ENCODE data around the gene CRHR1.

The CRHR1 gene

GRCh38 chr17:45833920-45834319 lies 49.8 kb downstream of the CRHR1 start:
- TF ChIP-seq GATA2 (IDR thresholded peaks at IDR 0.05; ENCODE audit: low read depth, low read length) (no peak), GATA3 (IDR thresholded peaks at IDR 0.05; ENCODE audit: low read depth, low read length) (no peak)

DNA sequence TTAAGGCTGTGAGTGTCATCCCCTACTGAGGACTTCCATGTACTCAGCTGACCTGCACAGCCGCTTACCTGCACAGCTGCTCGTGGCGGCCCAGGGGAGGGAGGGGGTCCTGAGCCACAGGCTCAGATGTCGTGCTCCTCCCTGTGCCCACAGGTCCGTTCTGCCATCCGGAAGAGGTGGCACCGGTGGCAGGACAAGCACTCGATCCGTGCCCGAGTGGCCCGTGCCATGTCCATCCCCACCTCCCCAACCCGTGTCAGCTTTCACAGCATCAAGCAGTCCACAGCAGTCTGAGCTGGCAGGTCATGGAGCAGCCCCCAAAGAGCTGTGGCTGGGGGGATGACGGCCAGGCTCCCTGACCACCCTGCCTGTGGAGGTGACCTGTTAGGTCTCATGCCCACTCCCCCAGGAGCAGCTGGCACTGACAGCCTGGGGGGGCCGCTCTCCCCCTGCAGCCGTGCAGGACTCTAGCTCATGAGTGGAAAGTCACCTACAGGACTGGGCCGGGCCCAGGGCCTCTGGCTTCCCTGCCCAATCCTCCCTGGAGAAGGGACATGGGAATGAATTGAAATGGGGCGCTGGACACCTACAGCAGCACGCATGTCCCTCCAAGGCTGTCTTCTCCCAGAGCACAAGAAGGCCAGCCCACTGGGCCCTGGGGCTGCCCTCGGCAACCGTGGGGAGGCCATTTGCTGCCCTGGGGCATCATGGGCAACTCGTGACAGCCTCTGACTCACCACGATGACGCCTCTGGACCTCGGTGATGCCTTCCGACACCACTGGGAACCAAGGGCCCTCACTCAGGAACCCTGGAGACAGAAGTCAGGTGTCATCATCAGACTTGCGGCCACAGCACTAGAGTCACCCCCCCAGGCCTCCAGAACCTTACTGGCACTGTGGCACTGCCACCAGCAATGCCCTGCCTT lies 50.6 kb downstream of the CRHR1 start:
- TF ChIP-seq GATA3 (IDR thresholded peaks at IDR 0.05; ENCODE audit: low read depth, low read length) (no peak), GATA2 (IDR thresholded peaks at IDR 0.05; ENCODE audit: low read depth, low read length) (no peak)

GRCh38 chr17:45835481-45835880 lies 51.4 kb downstream of the CRHR1 start:
- TF ChIP-seq GATA3 (IDR thresholded peaks at IDR 0.05; ENCODE audit: low read depth, low read length): no peak
- TF ChIP-seq GATA2 (IDR thresholded peaks at IDR 0.05; ENCODE audit: low read depth, low read length): no peak

DNA sequence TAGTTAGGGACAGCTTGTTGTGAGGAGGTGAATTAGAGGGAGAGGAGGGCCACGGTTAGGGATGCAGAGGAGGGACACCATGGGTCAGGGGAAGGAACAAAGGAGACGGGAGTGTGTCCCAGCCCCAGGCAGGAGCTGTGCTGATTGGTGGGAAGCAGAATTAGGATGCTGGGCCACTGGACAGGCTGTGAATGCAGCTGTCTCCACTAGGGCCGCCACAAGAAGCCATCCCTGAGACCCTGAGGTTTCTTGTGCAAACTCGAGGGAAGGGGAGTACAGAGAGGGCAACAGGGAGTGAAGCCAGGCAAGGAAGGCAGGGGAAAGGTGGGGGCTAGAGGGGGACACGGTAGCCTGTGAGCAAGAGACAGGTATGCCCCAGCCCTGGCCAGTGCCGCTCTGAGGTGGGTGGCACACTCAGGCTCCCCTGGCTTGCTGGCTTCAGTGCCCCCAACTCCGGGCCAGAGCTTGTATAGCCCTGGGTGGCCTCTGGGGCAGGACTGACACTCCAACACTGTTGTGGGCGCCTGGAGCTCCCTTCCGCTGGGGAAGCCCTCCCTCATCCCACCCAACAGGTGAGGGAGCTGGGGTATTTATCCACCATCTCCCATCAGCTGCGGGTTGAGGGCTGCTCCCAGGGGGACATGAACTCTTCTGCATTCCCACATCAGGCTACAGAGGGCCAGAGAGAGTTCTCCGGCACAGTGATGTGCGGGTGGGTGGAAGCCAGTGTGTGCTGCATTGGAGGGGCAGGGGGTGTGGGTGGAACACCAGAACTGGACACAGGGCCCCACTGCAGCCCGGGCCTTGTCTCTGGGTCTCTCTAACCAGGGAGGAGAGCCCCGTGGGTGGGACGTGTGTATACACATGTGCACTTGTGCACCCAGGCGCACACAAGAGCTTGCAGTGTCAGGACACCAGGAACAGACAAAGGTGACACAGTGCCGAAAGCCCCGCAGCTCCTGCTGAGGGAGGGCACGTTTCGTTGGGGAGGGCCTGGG lies 52.2 kb downstream of the CRHR1 start:
- TF ChIP-seq GATA3 (IDR thresholded peaks at IDR 0.05; ENCODE audit: low read depth, low read length) (no peak), GATA2 (IDR thresholded peaks at IDR 0.05; ENCODE audit: low read depth, low read length) (no peak)

DNA sequence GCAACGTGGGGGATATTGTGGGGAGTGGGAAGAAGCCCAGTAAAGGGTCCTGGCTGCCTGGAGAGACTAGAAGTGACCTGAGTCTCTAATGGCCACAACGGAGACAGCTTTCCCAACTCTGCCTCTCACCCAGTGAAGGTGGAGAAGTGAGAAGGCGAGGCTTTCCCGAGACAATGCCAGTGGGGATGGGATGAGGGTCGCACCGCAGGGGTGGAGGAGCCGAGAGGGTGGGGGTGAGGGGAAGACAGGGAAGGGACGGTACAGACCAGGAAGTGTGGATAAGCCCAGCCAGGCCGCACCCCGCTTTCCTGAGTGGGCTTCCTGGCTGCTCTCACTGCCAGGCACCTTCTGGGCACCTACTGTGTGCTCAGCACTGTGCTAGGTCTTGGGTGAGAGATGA lies 53.1 kb downstream of the CRHR1 start:
- TF ChIP-seq GATA3 (IDR thresholded peaks at IDR 0.05; ENCODE audit: low read depth, low read length) (no peak), GATA2 (IDR thresholded peaks at IDR 0.05; ENCODE audit: low read depth, low read length) (no peak)

DNA sequence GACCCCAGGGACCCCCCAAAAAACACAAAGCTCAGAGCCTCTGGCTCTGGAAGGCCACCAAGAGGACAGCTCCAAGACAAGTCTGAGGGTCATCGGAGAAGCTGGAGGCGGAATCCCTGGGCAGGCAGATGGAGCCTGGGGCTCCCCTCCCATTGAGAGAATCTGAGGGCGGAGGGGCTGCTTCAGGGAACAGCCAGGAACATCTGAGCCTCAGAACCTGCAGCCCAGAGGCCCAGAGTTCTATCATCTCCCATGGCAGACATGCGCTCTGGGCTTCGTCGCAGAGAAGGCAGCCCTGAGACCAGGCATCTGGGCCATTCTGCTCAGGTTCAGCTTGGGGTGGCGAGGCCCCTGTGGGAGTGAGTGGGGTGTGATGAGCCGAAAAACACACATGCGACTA lies 53.5 kb downstream of the CRHR1 start:
- no peak for TF ChIP-seq GATA3 (IDR thresholded peaks at IDR 0.05; ENCODE audit: low read depth, low read length)
- TF ChIP-seq GATA2 (IDR thresholded peaks at IDR 0.05; ENCODE audit: low read depth, low read length): no peak

DNA sequence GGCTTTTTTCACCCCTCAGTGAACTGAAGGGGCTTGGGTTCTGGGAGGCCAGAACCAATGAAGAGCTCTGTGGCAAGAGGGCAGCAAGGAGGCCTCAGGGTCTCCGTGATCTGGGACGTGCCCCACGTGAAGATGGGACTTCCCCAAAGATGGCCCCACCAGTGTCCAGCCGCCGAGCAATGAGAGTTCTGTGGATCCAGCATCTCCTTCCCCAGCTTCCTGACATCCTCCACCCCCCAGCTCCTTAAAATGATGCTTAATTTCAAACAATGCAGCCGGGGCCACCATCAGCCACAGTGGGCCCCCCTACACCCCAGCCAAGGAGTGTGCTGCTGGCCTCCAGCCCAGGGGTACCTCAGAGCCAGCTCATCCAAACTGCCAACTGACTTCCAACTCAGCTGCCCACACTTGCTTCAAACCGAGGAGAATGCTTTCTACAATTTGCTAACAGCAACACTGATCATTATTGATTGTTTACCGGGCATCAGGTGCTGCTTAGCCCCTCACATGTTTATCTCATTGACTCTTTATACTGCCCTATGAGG lies 54.7 kb downstream of the CRHR1 start:
- TF ChIP-seq GATA3 (IDR thresholded peaks at IDR 0.05; ENCODE audit: low read depth, low read length) (no peak), GATA2 (IDR thresholded peaks at IDR 0.05; ENCODE audit: low read depth, low read length) (no peak)

- TF ChIP-seq GATA2 (IDR thresholded peaks at IDR 0.05; ENCODE audit: low read depth, low read length) (no peak), GATA3 (IDR thresholded peaks at IDR 0.05; ENCODE audit: low read depth, low read length) (no peak)
These were observed 55.3 kb downstream of the CRHR1 start for GRCh38 chr17:45839442-45839841.

DNA sequence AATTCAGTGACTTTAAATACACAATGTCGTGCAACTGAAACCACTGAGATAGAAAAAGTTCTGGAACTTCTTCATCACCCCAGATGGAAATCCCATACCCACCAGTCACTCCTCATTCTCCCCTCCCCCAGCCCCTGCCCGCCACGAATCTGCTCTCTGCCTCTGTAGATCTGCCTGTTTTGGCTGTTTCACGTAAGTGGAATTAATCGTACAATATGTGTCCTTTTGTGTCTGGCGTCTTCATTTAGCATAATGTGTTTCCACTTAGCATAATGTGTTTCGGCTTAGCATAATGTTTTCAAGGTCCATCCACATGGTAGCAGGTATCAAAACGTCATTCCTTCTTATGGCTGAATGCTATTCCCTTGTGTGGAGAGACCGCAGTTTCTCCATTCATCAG lies 57.1 kb downstream of the CRHR1 start:
- TF ChIP-seq GATA2 (IDR thresholded peaks at IDR 0.05; ENCODE audit: low read depth, low read length) (no peak), GATA3 (IDR thresholded peaks at IDR 0.05; ENCODE audit: low read depth, low read length) (no peak)

GRCh38 chr17:45841883-45842525 lies 57.9 kb downstream of the CRHR1 start:
- TF ChIP-seq GATA2 (IDR thresholded peaks at IDR 0.05; ENCODE audit: low read depth, low read length) (no peak), GATA3 (IDR thresholded peaks at IDR 0.05; ENCODE audit: low read depth, low read length) (no peak)

DNA sequence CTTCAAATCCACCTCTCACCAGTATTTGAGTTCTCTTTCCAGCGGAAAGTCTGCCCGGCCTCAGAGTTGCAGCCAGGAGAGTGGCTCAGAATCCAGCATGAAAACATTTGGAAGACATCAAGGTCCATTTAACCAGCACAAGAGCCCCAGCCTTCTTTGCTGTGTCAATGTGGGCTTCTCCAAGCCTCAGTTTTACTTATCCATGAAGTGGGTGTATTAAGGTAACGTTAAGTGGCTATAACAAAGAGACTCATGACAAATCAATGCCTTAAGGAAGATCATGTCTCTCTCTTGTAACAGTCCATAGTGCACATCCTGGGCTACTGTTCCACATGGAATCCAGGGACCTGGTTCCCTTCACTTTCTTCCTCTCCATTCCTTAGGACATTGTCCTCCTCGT lies 59.6 kb downstream of the CRHR1 start:
- no peak for TF ChIP-seq GATA2 (IDR thresholded peaks at IDR 0.05; ENCODE audit: low read depth, low read length)

DNA sequence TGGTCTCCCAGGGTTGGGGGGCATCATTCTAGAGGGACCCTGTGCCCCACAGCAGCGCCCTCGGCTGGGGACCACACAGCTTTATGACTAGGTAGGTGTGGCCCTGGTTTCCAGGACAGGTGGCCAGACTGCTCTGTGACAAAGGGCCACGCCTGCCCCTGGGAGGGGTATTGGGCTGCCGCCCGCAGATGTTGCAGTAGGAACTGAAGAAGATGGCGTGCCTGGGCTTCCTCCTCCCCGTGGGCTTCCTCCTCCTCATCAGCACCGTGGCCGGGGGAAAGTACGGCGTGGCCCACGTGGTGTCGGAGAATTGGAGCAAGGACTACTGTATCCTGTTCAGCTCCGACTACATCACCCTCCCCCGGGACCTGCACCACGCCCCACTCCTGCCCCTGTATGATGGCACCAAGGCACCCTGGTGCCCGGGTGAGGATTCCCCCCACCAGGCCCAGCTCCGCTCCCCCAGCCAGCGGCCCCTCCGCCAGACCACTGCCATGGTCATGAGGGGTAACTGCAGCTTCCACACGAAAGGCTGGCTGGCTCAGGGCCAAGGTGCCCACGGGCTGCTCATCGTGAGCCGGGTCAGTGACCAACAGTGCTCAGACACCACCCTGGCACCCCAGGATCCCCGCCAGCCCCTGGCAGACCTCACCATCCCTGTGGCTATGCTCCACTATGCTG lies 60.7 kb downstream of the CRHR1 start, which contains the start of gene SPPL2C:
TSS of gene SPPL2C (plus strand) at position 187 of the 681 bp plus-strand sequence. CDS start at position 213, 26 bp downstream.
- TF ChIP-seq GATA2 (IDR thresholded peaks at IDR 0.05; ENCODE audit: low read depth, low read length) (no peak), GATA3 (IDR thresholded peaks at IDR 0.05; ENCODE audit: low read depth, low read length) (no peak)
